Panc1 (cell line): ENCODE results near the gene SAMD4A. TPM values are rescaled to one million over a fixed set of nuclear protein-coding genes. Genes with fewer than 3 reads are reported as not detected.

ENCODE experiments used
- ATAC-seq: fragments of 200-7000 bp; cut with Tn5 transposase; 2 replicates; pipeline ENCODE4 v1.9.1; 2020; ENCODE audit warnings: mild to moderate bottlenecking, moderate library complexity
- BruUV-seq: library from RNA; stranded (reverse); fragments of 400-500 nt; replicated peaks from 2 replicates; lab custom pipeline; 2021; lab: Mats Ljungman, UMichigan
- CTCF ChIA-PET: fragments of 300-600 bp; sonication (Branson Sonifier 250); formaldehyde crosslinking; loops from one replicate; lab custom pipeline; 2022; ENCODE audit warnings: antibody characterized with exemption; lab: Charles Lee
- POLR2A ChIA-PET: fragments of 300-600 bp; sonication (Branson Sonifier 250); formaldehyde crosslinking; loops from one replicate; lab custom pipeline; 2022; ENCODE audit warnings: antibody characterized with exemption; lab: Charles Lee
- DNase-seq: peaks from one replicate; pipeline ENCODE4 v3.0.0-alpha.2; 2010; ENCODE audit warnings: low read depth, low spot score
- H3K27ac ChIP-seq: 2 replicates; pipeline ENCODE4 v1.5.1; 2011; ENCODE audit warnings: mild to moderate bottlenecking, low read length, inconsistent platforms
- H3K27me3 ChIP-seq: fragments of 200-500 bp; sonication (Bioruptor generic); 2 replicates; pipeline ENCODE4 v1.6.0; 2014; ENCODE audit warnings: low read length, inconsistent platforms; ENCODE audit not compliant: control insufficient read depth, insufficient read depth
- H3K36me3 ChIP-seq: fragments of 200-500 bp; sonication (Bioruptor generic); 2 replicates; pipeline ENCODE4 v1.5.1; 2014; ENCODE audit warnings: inconsistent platforms, mild to moderate bottlenecking, low read length, moderate library complexity; ENCODE audit not compliant: control insufficient read depth, insufficient read depth
- H3K4me1 ChIP-seq: 2 replicates; pipeline ENCODE4 v1.5.1; 2011; ENCODE audit warnings: inconsistent platforms, mild to moderate bottlenecking, low read length, moderate library complexity; ENCODE audit not compliant: control insufficient read depth, insufficient read depth
- H3K4me3 ChIP-seq, 2 experiments: 2 replicates each; pipeline ENCODE4 v1.5.1; 2011 to 2012; ENCODE audit warnings: low read depth in 2 of 2, low read length in 2 of 2, mild to moderate bottlenecking in 2 of 2, inconsistent platforms in 1 of 2, moderate library complexity in 1 of 2
- H3K9me3 ChIP-seq: fragments of 200-500 bp; sonication (Bioruptor generic); 2 replicates; pipeline ENCODE4 v1.5.1; 2014; ENCODE audit warnings: low read depth, mild to moderate bottlenecking, inconsistent platforms, low read length, moderate library complexity; ENCODE audit not compliant: control insufficient read depth, insufficient read depth
- POLR2AphosphoS5 ChIP-seq: IDR thresholded peaks from 2 replicates; pipeline ENCODE4 v1.6.1; 2012; ENCODE audit warnings: mild to moderate bottlenecking, low read depth, low read length, moderate library complexity
- SIN3A ChIP-seq: IDR thresholded peaks from 2 replicates; pipeline ENCODE4 v1.6.1; 2012; ENCODE audit warnings: low read depth, mild to moderate bottlenecking, low read length, moderate library complexity, borderline replicate concordance; ENCODE audit not compliant: insufficient read depth
- TCF7L2 ChIP-seq: IDR thresholded peaks from 2 replicates; pipeline ENCODE4 v1.6.1; 2011; ENCODE audit warnings: mild to moderate bottlenecking, low read depth, low read length, inconsistent platforms
- in situ Hi-C: cut with HindIII; loops from 2 replicates; pipeline ENCODE4 v1.10.0; 2016; ENCODE audit warnings: low sequenced_read_pairs, low pct_unique_long_range_greater_than_20kb
- intact Hi-C: fragments of 100-400 bp; cut with micrococcal nuclease; formaldehyde crosslinking; loops from one replicate; pipeline ENCODE4 v1.10.0; 2022; ENCODE audit not compliant: unreplicated experiment
- total RNA-seq: library from RNA; stranded (reverse); gene quantifications from one replicate; pipeline ENCODE4 v1.2.1, GENCODE V29; 2021; ENCODE audit not compliant: unreplicated experiment
- TF ChIP-seq, protein P1 (sequence below): fragments of 450-650 bp; IDR thresholded peaks from 2 replicates; pipeline ENCODE4 v1.5.1; 2017; ENCODE audit warnings: mild to moderate bottlenecking
- TF ChIP-seq, protein P2 (sequence below), 2 experiments: IDR thresholded peaks; 2 replicates each; pipeline ENCODE4 v1.6.1; 2011 to 2012; ENCODE audit warnings: low read depth in 2 of 2, control low read depth in 1 of 2, low read length in 1 of 2, mild to moderate bottlenecking in 1 of 2, moderate library complexity in 1 of 2; ENCODE audit not compliant: insufficient read depth in 1 of 2

SAMD4A gene
- total RNA-seq, 1 experiment from 2014 or later = 15.2 TPM

DNA sequence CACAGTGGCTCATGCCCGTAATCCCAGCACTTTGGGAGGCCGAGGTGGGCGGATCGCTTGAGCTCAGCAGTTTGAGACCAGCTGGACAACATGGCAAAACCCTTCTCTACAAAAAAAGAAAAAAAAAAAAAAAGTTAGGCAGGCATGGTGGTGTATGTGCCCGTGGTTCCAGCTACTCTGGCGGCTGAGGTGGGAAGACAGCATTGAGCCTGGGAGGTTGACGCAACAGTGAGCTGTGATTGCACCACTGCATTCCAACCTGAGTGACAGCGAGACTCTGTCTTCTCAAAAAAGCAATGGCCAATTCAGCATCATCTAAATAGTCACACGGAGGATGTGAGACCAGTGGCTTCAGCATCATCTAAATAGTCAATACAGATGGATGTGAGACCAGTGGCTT is 10.4 kb upstream of the SAMD4A start:
- DNase-seq = no peak
- in situ Hi-C loops (no loop called here), intact Hi-C loops (no loop called here)
- Histone ChIP-seq H3K9me3 (no peaks in the 10 kb centered on the region), H3K36me3 (no peaks in the 10 kb centered on the region), H3K27me3 (no peaks in the 10 kb centered on the region), H3K27ac (no peak overlapping the region), H3K4me3 (no peak overlapping the region), H3K4me1 (no peaks in the 10 kb centered on the region)
- ChIA-PET POLR2A (no interaction called here), CTCF (no interaction called here)
- ATAC-seq = no peak
- TF ChIP-seq SIN3A (no peak), POLR2AphosphoS5 (no peak), TCF7L2 (no peak)
- TF ChIP-seq, protein P1, sequence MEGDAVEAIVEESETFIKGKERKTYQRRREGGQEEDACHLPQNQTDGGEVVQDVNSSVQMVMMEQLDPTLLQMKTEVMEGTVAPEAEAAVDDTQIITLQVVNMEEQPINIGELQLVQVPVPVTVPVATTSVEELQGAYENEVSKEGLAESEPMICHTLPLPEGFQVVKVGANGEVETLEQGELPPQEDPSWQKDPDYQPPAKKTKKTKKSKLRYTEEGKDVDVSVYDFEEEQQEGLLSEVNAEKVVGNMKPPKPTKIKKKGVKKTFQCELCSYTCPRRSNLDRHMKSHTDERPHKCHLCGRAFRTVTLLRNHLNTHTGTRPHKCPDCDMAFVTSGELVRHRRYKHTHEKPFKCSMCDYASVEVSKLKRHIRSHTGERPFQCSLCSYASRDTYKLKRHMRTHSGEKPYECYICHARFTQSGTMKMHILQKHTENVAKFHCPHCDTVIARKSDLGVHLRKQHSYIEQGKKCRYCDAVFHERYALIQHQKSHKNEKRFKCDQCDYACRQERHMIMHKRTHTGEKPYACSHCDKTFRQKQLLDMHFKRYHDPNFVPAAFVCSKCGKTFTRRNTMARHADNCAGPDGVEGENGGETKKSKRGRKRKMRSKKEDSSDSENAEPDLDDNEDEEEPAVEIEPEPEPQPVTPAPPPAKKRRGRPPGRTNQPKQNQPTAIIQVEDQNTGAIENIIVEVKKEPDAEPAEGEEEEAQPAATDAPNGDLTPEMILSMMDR = no peak
- TF ChIP-seq, protein P2, sequence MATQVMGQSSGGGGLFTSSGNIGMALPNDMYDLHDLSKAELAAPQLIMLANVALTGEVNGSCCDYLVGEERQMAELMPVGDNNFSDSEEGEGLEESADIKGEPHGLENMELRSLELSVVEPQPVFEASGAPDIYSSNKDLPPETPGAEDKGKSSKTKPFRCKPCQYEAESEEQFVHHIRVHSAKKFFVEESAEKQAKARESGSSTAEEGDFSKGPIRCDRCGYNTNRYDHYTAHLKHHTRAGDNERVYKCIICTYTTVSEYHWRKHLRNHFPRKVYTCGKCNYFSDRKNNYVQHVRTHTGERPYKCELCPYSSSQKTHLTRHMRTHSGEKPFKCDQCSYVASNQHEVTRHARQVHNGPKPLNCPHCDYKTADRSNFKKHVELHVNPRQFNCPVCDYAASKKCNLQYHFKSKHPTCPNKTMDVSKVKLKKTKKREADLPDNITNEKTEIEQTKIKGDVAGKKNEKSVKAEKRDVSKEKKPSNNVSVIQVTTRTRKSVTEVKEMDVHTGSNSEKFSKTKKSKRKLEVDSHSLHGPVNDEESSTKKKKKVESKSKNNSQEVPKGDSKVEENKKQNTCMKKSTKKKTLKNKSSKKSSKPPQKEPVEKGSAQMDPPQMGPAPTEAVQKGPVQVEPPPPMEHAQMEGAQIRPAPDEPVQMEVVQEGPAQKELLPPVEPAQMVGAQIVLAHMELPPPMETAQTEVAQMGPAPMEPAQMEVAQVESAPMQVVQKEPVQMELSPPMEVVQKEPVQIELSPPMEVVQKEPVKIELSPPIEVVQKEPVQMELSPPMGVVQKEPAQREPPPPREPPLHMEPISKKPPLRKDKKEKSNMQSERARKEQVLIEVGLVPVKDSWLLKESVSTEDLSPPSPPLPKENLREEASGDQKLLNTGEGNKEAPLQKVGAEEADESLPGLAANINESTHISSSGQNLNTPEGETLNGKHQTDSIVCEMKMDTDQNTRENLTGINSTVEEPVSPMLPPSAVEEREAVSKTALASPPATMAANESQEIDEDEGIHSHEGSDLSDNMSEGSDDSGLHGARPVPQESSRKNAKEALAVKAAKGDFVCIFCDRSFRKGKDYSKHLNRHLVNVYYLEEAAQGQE (IDR thresholded peaks at IDR 0.05; ENCODE audit: insufficient read depth in 1 of 2, low read depth in 2 of 2, low read length in 1 of 2) = no peak
- no TSS peak for BruUV-seq

DNA sequence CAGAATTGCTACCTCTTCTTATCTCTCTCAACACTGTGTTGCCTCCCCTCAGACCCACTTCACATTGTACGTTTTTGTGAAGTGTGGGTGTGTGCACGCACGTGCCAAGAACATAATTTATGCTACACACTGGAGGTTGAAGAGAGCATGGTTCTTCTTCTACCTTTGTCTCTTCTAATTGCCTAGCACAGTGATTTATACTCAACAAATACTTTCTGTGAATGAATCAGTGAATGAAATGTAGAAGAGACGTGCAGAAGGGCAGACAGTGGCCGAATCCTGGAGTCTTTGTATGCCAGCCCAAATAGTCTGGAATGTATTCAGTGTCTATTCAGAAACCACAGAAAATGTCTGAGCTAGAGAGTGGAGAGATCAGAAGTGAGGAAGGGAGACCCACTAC is 4.6 kb upstream of the SAMD4A start:
- DNase-seq (no peak), ATAC-seq (no peak)
- no TSS peak for BruUV-seq
- Histone ChIP-seq H3K4me3 (no peak overlapping the region), H3K9me3 (no peaks in the 10 kb centered on the region), H3K36me3 (no peaks in the 10 kb centered on the region), H3K27me3 (no peaks in the 10 kb centered on the region), H3K4me1 (peaks cover 6% of the 10 kb centered on the region), H3K27ac (no peak overlapping the region)
- intact Hi-C loops (loop anchor here (10.0 kb wide), 2 partner anchors 242 to 332 kb away; no protein-coding TSS in a partner anchor), in situ Hi-C loops (no loop called here)
- TF ChIP-seq, protein P1 = no peak
- TF ChIP-seq, protein P2 (IDR thresholded peaks at IDR 0.05; ENCODE audit: insufficient read depth in 1 of 2, low read depth in 2 of 2, low read length in 1 of 2) = no peak
- TF ChIP-seq TCF7L2 = no peak
- no peak for TF ChIP-seq POLR2AphosphoS5
- no peak for TF ChIP-seq SIN3A
- ChIA-PET CTCF (interaction anchor here (0.5 kb wide), 1 partner anchor 473 kb away, joined by 6 read pairs; no protein-coding TSS in a partner anchor), POLR2A (no interaction called here)
